CD4-positive, alpha-beta T cell (primary cell): Measurements from ENCODE around the gene PSMD3. TPM values are rescaled to one million over a fixed set of nuclear protein-coding genes. Genes with fewer than 3 reads are reported as not detected.

Experiments used
- ATAC-seq: fragments of 200-7000 bp; cut with Tn5 transposase; one replicate; pipeline ENCODE4 v1.10.0; 2022; ENCODE audit warnings: mild to moderate bottlenecking; ENCODE audit not compliant: poor library complexity
- CTCF ChIA-PET: fragments of 350-600 bp; sonication (Branson Sonifier 250); formaldehyde crosslinking; loops from one replicate; lab custom pipeline; 2021; ENCODE audit warnings: antibody characterized with exemption, inconsistent platforms; lab: Charles Lee
- POLR2A ChIA-PET: fragments of 350-600 bp; sonication (Branson Sonifier 250); formaldehyde crosslinking; loops from one replicate; lab custom pipeline; 2021; ENCODE audit warnings: antibody characterized with exemption, inconsistent platforms; lab: Charles Lee
- DNase-seq, 14 experiments: peaks; one replicate each; pipeline ENCODE4 v3.0.0-alpha.2; 2013 to 2020; ENCODE audit warnings: mixed read lengths in 2 of 14
- H3K27ac ChIP-seq, 2 donors: one replicate each; pipeline versions ENCODE4 v1.5.1 to v1.7.0; 2013; ENCODE audit warnings: low read length in 2 of 2, low read depth in 1 of 2, mild to moderate bottlenecking in 1 of 2
- H3K27me3 ChIP-seq, 2 experiments: 1 replicate in 1 of 2; 2 replicates in 1 of 2; pipeline versions ENCODE4 v1.6.1 to v1.7.0; 2013; ENCODE audit warnings: low read length in 2 of 2, control low read depth in 1 of 2, mild to moderate bottlenecking in 1 of 2, moderate library complexity in 1 of 2; ENCODE audit not compliant: insufficient read depth in 2 of 2, control insufficient read depth in 1 of 2
- H3K36me3 ChIP-seq: one replicate; pipeline ENCODE4 v1.6.1; 2013; ENCODE audit warnings: low read length, control low read depth; ENCODE audit not compliant: insufficient read depth
- H3K4me1 ChIP-seq: one replicate; pipeline ENCODE4 v1.6.1; 2013; ENCODE audit warnings: low read length, control low read depth; ENCODE audit not compliant: insufficient read depth
- H3K4me3 ChIP-seq: one replicate; pipeline ENCODE4 v1.5.1; 2013; ENCODE audit warnings: mild to moderate bottlenecking, low read length, moderate library complexity
- H3K9me3 ChIP-seq, 2 experiments: 1 replicate in 1 of 2; 2 replicates in 1 of 2; pipeline versions ENCODE4 v1.6.1 to v1.7.0; 2013; ENCODE audit warnings: low read length in 2 of 2, mild to moderate bottlenecking in 2 of 2, control low read depth in 1 of 2, moderate library complexity in 1 of 2; ENCODE audit not compliant: control insufficient read depth in 1 of 2, insufficient read depth in 1 of 2
- H3K27ac Mint-ChIP-seq: one replicate; pipeline ENCODE4 v1.8.0; 2020; ENCODE audit warnings: mixed read lengths
- H3K27me3 Mint-ChIP-seq: one replicate; pipeline ENCODE4 v1.8.0; 2021; ENCODE audit warnings: mixed read lengths
- H3K36me3 Mint-ChIP-seq: one replicate; pipeline ENCODE4 v1.8.0; 2021; ENCODE audit warnings: low read depth, mixed read lengths
- H3K4me1 Mint-ChIP-seq: one replicate; pipeline ENCODE4 v1.8.0; 2021; ENCODE audit warnings: low read depth, mixed read lengths
- H3K4me3 Mint-ChIP-seq: one replicate; pipeline ENCODE4 v1.8.0; 2020; ENCODE audit warnings: mild to moderate bottlenecking, mixed read lengths
- H3K9me3 Mint-ChIP-seq: one replicate; pipeline ENCODE4 v1.8.0; 2020; ENCODE audit warnings: mixed read lengths
- CTCF ChIP-seq: fragments of 200-600 bp; IDR thresholded peaks from one replicate; pipeline ENCODE4 v1.8.0; 2022; ENCODE audit warnings: antibody characterized with exemption, mild to moderate bottlenecking
- intact Hi-C, 2 experiments: fragments of 100-400 bp; cut with DNase I in 1 of 2; cut with micrococcal nuclease in 1 of 2; formaldehyde crosslinking; loops; one replicate each; pipeline versions ENCODE4 v1.15.1 to v1.9.0; 2023 to 2025; cut with DNase I, micrococcal nuclease
- total RNA-seq, 174 experiments: library from RNA in 2 of 174; stranded (reverse) in 2 of 174; gene quantifications; one replicate each; pipeline ENCODE4 v1.2.3 and lab custom pipeline; 2021 to 2026

PSMD3 gene
- total RNA-seq, 2 experiments from 2014 or later, result 66.7 to 71.9 TPM

GRCh38 chr17:40034426-40035161 is 54.0 kb downstream of the PSMD3 start:
- no peak for DNase-seq
- ChIA-PET CTCF (interaction anchor here (1.2 kb wide), 1 partner anchor 20 kb away, joined by 6 read pairs; the partner anchor contains the start of gene MED24), POLR2A (no interaction called here)
- ATAC-seq, result no peak
- no peaks in the 10 kb centered on the region for H3K4me1 ChIP-seq
- no peaks in the 10 kb centered on the region for H3K9me3 ChIP-seq
- Mint-ChIP-seq H3K4me1 (peaks cover 4% of the 10 kb centered on the region), H3K27me3 (no peaks in the 10 kb centered on the region), H3K9me3 (no peaks in the 10 kb centered on the region), H3K27ac (no peak overlapping the region), H3K4me3 (no peak overlapping the region), H3K36me3 (peaks cover 72% of the 10 kb centered on the region)
- intact Hi-C loops, result no loop called here
- peaks cover 62% of the 10 kb centered on the region for H3K36me3 ChIP-seq
- TF ChIP-seq CTCF, result no peak
- no peak overlapping the region for H3K27ac ChIP-seq
- H3K27me3 ChIP-seq, result no peaks in the 10 kb centered on the region
- H3K4me3 ChIP-seq, result no peak overlapping the region

DNA sequence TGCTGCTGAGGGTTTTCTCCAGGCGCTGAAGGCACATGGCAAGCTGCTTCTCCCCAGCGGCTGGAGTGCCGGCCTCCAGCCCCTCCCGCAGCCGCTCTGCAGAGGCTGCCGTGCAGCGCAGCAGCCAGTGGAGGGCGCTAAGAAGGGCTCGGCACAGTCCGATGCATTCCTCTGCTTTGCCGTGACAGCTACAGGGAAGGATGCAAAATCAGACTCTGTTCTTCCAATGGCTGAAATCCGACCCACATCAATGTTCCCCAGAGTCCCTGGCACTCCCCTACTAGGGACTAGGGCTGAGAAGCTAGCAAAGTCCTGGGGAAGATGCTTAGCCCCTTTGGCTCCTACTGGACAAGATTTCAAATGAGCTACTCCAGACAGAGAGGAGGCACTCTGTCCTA is 54.6 kb downstream of the PSMD3 start:
- peaks cover 57% of the 10 kb centered on the region for H3K36me3 ChIP-seq
- no peaks in the 10 kb centered on the region for H3K9me3 ChIP-seq
- no peaks in the 10 kb centered on the region for H3K4me1 ChIP-seq
- H3K4me3 ChIP-seq, result no peak overlapping the region
- peak; percentile 17 for TF ChIP-seq CTCF
- H3K27ac ChIP-seq, result no peak overlapping the region
- H3K4me1 Mint-ChIP-seq, result peaks cover 4% of the 10 kb centered on the region
- no peaks in the 10 kb centered on the region for H3K9me3 Mint-ChIP-seq
- ATAC-seq, result no peak
- CTCF ChIA-PET, result interaction anchor here (1.2 kb wide), 1 partner anchor 19 kb away, joined by 6 read pairs; the partner anchor contains the start of gene MED24
- no peaks in the 10 kb centered on the region for H3K27me3 Mint-ChIP-seq
- POLR2A ChIA-PET, result no interaction called here
- H3K27ac Mint-ChIP-seq, result no peak overlapping the region
- intact Hi-C loops, result no loop called here
- H3K27me3 ChIP-seq, result no peaks in the 10 kb centered on the region
- H3K36me3 Mint-ChIP-seq, result peaks cover 68% of the 10 kb centered on the region
- H3K4me3 Mint-ChIP-seq, result no peak overlapping the region
- peak in 2 of 14 experiments; percentile 7 to 17 for DNase-seq

GRCh38 chr17:40038882-40039513 is 58.4 kb downstream of the PSMD3 start:
- Histone ChIP-seq H3K4me3 (no peak overlapping the region), H3K4me1 (no peaks in the 10 kb centered on the region), H3K27me3 (no peaks in the 10 kb centered on the region), H3K27ac (no peak overlapping the region), H3K36me3 (peaks cover 33% of the 10 kb centered on the region), H3K9me3 (no peaks in the 10 kb centered on the region)
- H3K4me3 Mint-ChIP-seq, result no peak overlapping the region
- H3K27ac Mint-ChIP-seq, result no peak overlapping the region
- peak in 3 of 14 experiments; percentile 10 to 27 (median 18) for DNase-seq
- POLR2A ChIA-PET, result no interaction called here
- no peaks in the 10 kb centered on the region for H3K9me3 Mint-ChIP-seq
- intact Hi-C loops, result no loop called here
- ATAC-seq, result no peak
- H3K4me1 Mint-ChIP-seq, result peaks cover 4% of the 10 kb centered on the region
- peaks cover 47% of the 10 kb centered on the region for H3K36me3 Mint-ChIP-seq
- CTCF ChIA-PET, result interaction anchor here (0.7 to 1.1 kb wide), 4 partner anchors 11 to 134 kb away, joined by 3 read pairs; partner anchors contain the start of gene MED24
- peak; percentile 41 for TF ChIP-seq CTCF
- H3K27me3 Mint-ChIP-seq, result no peaks in the 10 kb centered on the region
